ENCODE results near the gene COL27A1. TPM values are rescaled to one million over a fixed set of nuclear protein-coding genes. Genes with fewer than 3 reads are reported as not detected.

COL27A1 gene
- total and polyA plus RNA-seq, 2 experiments from 2014 or later, result 10.5 to 18.0 TPM

DNA sequence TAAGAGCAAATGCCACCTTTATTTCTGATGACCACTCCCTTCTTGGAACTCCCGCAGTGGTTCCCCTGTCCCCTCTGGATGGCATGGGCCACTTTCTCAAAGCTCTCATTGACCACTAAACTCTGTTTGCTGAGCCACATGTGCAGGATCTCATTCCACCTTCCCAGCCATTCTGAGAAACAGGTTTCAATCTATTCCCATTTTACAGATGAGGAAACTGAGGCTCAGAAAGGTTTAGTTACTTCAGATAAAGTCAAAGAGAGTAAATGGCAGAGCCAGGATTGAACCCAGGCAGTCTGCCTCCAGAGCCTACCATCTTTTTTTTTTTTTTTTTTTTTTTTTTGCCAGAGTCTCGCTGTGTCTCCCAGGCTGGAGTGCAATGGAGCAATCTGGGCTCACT is 24.2 kb downstream of the COL27A1 start:
- Histone ChIP-seq H3K4me3 (no peak overlapping the region), H3K79me2 (replicated peaks; ENCODE audit: insufficient read depth) (no peaks in the 10 kb centered on the region), H3K27me3 (ENCODE audit: insufficient read depth) (no peaks in the 10 kb centered on the region), H3K27ac (ENCODE audit: low read depth) (no peak overlapping the region), H3K4me2 (no peak overlapping the region), H2AFZ (no peak overlapping the region), H3F3A (replicated peaks; ENCODE audit: low read depth) (no peaks in the 10 kb centered on the region), H3K4me1 (ENCODE audit: insufficient read depth) (no peaks in the 10 kb centered on the region), H4K20me1 (replicated peaks; ENCODE audit: insufficient read depth) (no peaks in the 10 kb centered on the region), H3K36me3 (ENCODE audit: insufficient read depth) (no peaks in the 10 kb centered on the region; the same call in 1 of the 2 replicates), H3K9me2 (ENCODE audit: insufficient read depth) (no peaks in the 10 kb centered on the region)
- Mint-ChIP-seq H3K27ac (no peak overlapping the region), H3K27me3 (ENCODE audit: insufficient read depth, low read depth, poor library complexity) (peaks cover 8% of the 10 kb centered on the region), H3K36me3 (ENCODE audit: low read depth) (peaks cover 3% of the 10 kb centered on the region; the same call in 1 of the 3 replicates), H3K4me1 (peaks cover 7% of the 10 kb centered on the region; the same call in 1 of the 3 replicates), H3K9me3 (no peaks in the 10 kb centered on the region), H3K4me3 (no peak overlapping the region)
- ATAC-seq (no peak), DNase-seq (ENCODE audit: low spot score) (no peak)
- TF ChIP-seq, protein P1, sequence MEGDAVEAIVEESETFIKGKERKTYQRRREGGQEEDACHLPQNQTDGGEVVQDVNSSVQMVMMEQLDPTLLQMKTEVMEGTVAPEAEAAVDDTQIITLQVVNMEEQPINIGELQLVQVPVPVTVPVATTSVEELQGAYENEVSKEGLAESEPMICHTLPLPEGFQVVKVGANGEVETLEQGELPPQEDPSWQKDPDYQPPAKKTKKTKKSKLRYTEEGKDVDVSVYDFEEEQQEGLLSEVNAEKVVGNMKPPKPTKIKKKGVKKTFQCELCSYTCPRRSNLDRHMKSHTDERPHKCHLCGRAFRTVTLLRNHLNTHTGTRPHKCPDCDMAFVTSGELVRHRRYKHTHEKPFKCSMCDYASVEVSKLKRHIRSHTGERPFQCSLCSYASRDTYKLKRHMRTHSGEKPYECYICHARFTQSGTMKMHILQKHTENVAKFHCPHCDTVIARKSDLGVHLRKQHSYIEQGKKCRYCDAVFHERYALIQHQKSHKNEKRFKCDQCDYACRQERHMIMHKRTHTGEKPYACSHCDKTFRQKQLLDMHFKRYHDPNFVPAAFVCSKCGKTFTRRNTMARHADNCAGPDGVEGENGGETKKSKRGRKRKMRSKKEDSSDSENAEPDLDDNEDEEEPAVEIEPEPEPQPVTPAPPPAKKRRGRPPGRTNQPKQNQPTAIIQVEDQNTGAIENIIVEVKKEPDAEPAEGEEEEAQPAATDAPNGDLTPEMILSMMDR (conservative IDR thresholded peaks at IDR 0.05; ENCODE audit: low read depth in 2 of 2), result no peak
- TF ChIP-seq EZH2phosphoT487 (IDR thresholded peaks at IDR 0.05; ENCODE audit: unreplicated experiment), result no peak
- no peak for TF ChIP-seq POLR2AphosphoS5 (IDR thresholded peaks at IDR 0.05; ENCODE audit: low read depth)

DNA sequence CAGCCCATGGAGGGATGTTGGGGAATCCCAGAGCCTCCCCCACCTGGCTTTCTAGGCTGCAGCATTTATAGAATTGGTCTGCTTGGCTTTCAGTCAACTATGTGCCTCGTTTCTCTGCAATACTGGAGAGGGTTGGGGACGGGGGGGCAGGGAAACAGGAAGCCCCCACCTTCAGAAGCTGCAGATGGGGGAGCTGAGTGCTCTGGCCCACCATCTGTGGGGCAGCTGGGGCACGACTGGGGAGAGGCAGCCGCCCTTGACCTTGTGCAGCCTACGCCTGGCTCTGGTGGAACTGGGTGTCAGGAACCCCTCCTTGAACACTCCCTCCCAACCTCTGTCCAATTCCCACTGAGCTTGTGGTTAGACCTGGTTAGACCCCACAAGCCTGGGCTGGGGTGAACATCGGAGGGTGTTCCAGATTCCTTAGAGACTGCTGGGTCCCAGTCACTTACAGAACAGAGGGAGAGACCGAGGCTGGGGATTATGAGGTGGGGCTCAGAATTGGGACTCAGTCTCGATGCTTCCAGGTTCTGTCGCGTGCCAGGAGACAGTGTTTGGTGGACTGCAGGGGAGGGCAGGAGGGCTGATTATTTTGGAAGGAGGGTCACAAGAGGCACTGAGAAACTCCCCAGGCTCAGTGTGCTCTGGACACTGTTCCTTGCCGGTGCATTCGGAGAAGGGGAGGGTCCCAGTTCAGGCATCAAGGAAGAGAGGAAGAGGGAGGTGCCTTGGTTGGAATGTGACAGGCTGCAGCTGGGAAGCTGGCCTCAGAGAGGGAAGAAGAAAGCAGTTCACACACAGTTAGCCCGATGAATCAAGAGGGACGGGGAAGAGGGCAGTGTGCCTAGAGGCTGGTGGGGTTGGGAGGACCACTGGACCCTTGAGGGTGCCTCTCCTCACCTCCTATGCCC is 25.6 kb downstream of the COL27A1 start:
- Histone ChIP-seq H3K36me3 (ENCODE audit: insufficient read depth) (no peaks in the 10 kb centered on the region; the same call in 1 of the 2 replicates), H3K27ac (ENCODE audit: low read depth) (no peak overlapping the region), H3K4me1 (ENCODE audit: insufficient read depth) (no peaks in the 10 kb centered on the region), H3K9me2 (ENCODE audit: insufficient read depth) (no peaks in the 10 kb centered on the region), H3K27me3 (ENCODE audit: insufficient read depth) (no peaks in the 10 kb centered on the region), H3K79me2 (replicated peaks; ENCODE audit: insufficient read depth) (no peaks in the 10 kb centered on the region), H3F3A (replicated peaks; ENCODE audit: low read depth) (no peaks in the 10 kb centered on the region), H3K4me3 (no peak overlapping the region), H4K20me1 (replicated peaks; ENCODE audit: insufficient read depth) (no peaks in the 10 kb centered on the region), H2AFZ (no peak overlapping the region), H3K4me2 (no peak overlapping the region)
- H3K4me1 Mint-ChIP-seq, result peaks cover 4% of the 10 kb centered on the region; the same call in 1 of the 3 replicates
- peak overlapping the region; percentile 8; the same call in 1 of the 2 replicates for H3K27ac Mint-ChIP-seq
- TF ChIP-seq, protein P1 (conservative IDR thresholded peaks at IDR 0.05; ENCODE audit: low read depth in 2 of 2), result no peak
- TF ChIP-seq JUNB (IDR thresholded peaks at IDR 0.05; ENCODE audit: unreplicated experiment), result no peak
- TF ChIP-seq, protein P2, sequence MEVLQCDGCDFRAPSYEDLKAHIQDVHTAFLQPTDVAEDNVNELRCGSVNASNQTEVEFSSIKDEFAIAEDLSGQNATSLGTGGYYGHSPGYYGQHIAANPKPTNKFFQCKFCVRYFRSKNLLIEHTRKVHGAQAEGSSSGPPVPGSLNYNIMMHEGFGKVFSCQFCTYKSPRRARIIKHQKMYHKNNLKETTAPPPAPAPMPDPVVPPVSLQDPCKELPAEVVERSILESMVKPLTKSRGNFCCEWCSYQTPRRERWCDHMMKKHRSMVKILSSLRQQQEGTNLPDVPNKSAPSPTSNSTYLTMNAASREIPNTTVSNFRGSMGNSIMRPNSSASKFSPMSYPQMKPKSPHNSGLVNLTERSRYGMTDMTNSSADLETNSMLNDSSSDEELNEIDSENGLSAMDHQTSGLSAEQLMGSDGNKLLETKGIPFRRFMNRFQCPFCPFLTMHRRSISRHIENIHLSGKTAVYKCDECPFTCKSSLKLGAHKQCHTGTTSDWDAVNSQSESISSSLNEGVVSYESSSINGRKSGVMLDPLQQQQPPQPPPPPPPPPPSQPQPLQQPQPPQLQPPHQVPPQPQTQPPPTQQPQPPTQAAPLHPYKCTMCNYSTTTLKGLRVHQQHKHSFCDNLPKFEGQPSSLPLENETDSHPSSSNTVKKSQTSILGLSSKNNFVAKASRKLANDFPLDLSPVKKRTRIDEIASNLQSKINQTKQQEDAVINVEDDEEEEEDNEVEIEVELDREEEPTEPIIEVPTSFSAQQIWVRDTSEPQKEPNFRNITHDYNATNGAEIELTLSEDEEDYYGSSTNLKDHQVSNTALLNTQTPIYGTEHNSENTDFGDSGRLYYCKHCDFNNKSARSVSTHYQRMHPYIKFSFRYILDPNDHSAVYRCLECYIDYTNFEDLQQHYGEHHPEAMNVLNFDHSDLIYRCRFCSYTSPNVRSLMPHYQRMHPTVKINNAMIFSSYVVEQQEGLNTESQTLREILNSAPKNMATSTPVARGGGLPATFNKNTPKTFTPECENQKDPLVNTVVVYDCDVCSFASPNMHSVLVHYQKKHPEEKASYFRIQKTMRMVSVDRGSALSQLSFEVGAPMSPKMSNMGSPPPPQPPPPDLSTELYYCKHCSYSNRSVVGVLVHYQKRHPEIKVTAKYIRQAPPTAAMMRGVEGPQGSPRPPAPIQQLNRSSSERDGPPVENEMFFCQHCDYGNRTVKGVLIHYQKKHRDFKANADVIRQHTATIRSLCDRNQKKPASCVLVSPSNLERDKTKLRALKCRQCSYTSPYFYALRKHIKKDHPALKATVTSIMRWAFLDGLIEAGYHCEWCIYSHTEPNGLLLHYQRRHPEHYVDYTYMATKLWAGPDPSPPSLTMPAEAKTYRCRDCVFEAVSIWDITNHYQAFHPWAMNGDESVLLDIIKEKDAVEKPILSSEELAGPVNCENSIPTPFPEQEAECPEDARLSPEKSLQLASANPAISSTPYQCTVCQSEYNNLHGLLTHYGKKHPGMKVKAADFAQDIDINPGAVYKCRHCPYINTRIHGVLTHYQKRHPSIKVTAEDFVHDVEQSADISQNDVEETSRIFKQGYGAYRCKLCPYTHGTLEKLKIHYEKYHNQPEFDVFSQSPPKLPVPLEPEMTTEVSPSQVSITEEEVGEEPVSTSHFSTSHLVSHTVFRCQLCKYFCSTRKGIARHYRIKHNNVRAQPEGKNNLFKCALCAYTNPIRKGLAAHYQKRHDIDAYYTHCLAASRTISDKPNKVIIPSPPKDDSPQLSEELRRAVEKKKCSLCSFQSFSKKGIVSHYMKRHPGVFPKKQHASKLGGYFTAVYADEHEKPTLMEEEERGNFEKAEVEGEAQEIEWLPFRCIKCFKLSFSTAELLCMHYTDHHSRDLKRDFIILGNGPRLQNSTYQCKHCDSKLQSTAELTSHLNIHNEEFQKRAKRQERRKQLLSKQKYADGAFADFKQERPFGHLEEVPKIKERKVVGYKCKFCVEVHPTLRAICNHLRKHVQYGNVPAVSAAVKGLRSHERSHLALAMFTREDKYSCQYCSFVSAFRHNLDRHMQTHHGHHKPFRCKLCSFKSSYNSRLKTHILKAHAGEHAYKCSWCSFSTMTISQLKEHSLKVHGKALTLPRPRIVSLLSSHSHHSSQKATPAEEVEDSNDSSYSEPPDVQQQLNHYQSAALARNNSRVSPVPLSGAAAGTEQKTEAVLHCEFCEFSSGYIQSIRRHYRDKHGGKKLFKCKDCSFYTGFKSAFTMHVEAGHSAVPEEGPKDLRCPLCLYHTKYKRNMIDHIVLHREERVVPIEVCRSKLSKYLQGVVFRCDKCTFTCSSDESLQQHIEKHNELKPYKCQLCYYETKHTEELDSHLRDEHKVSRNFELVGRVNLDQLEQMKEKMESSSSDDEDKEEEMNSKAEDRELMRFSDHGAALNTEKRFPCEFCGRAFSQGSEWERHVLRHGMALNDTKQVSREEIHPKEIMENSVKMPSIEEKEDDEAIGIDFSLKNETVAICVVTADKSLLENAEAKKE (CRISPR knock-in tag; IDR thresholded peaks at IDR 0.05), result no peak
- no peak for TF ChIP-seq POLR2AphosphoS5 (IDR thresholded peaks at IDR 0.05; ENCODE audit: low read depth)
- no peak for TF ChIP-seq ZNF114 (CRISPR knock-in tag; IDR thresholded peaks at IDR 0.05)
- TF ChIP-seq EZH2 (IDR thresholded peaks at IDR 0.05; ENCODE audit: low read depth, unreplicated experiment), result no peak
- ATAC-seq (peak; percentile 69), DNase-seq (ENCODE audit: low spot score) (peak; percentile 17)
- no peak overlapping the region for H3K4me3 Mint-ChIP-seq
- H3K36me3 Mint-ChIP-seq (ENCODE audit: low read depth), result peaks cover 3% of the 10 kb centered on the region; the same call in 1 of the 3 replicates
- H3K9me3 Mint-ChIP-seq, result no peaks in the 10 kb centered on the region
- peaks cover 9% of the 10 kb centered on the region for H3K27me3 Mint-ChIP-seq (ENCODE audit: insufficient read depth, low read depth, poor library complexity)

Measured in GM23338 (cell line).